ENCODE data around the gene DIP2A.

- no peak for TF ChIP-seq CTCF (IDR thresholded peaks at IDR 0.05)
- TF ChIP-seq POLR2A (IDR thresholded peaks at IDR 0.05): no peak
These were observed 12.8 kb downstream of the DIP2A start for GRCh38 chr21:46471514-46471913.
